Neural progenitor cell (in vitro differentiated cells): ENCODE results near the gene FARP1. TPM values are rescaled to one million over a fixed set of nuclear protein-coding genes. Genes with fewer than 3 reads are reported as not detected.
A peak's percentile ranks its signal among the peaks of the same experiment; 100 is the strongest.

ENCODE experiments used
- DNase-seq: peaks from one replicate; pipeline ENCODE4 v3.0.0-alpha.2; 2016; ENCODE audit warnings: low spot score
- H2AFZ ChIP-seq: fragments of 200-600 bp; sonication (generic); replicated peaks from 2 replicates; pipeline ENCODE4 v1.6.1; 2016; ENCODE audit warnings: antibody characterized with exemption
- H3F3A ChIP-seq: fragments of 200-600 bp; sonication (generic); 2 replicates; pipeline ENCODE4 v1.6.1; 2016; ENCODE audit warnings: antibody characterized with exemption, low read depth
- H3K27ac ChIP-seq: fragments of 200-600 bp; sonication (generic); 2 replicates; pipeline ENCODE4 v1.5.1; 2016; ENCODE audit warnings: mild to moderate bottlenecking
- H3K27me3 ChIP-seq: fragments of 200-600 bp; sonication (generic); 2 replicates; pipeline ENCODE4 v1.6.1; 2016; ENCODE audit warnings: mild to moderate bottlenecking, moderate library complexity
- H3K36me3 ChIP-seq: fragments of 200-600 bp; sonication (generic); 2 replicates; pipeline ENCODE4 v1.5.1; 2016
- H3K4me1 ChIP-seq: fragments of 200-600 bp; sonication (generic); 2 replicates; pipeline ENCODE4 v1.6.1; 2016; ENCODE audit warnings: mixed run types
- H3K4me2 ChIP-seq: fragments of 200-600 bp; sonication (generic); 2 replicates; pipeline ENCODE4 v1.6.1; 2016
- H3K4me3 ChIP-seq: fragments of 200-600 bp; sonication (generic); 2 replicates; pipeline ENCODE4 v1.5.1; 2016
- H3K79me2 ChIP-seq: fragments of 200-600 bp; sonication (generic); 2 replicates; pipeline ENCODE4 v1.6.1; 2016; ENCODE audit warnings: low read depth
- H3K9ac ChIP-seq: fragments of 200-600 bp; sonication (generic); 2 replicates; pipeline ENCODE4 v1.6.1; 2016
- H3K9me3 ChIP-seq: fragments of 200-600 bp; sonication (generic); 2 replicates; pipeline ENCODE4 v1.5.1; 2016; ENCODE audit warnings: low read depth
- H4K20me1 ChIP-seq: fragments of 200-600 bp; sonication (generic); 2 replicates; pipeline ENCODE4 v1.6.1; 2016; ENCODE audit warnings: low read depth
- H3K27ac Mint-ChIP-seq: 3 replicates; pipeline ENCODE4 v1.8.0; 2021; ENCODE audit warnings: mixed read lengths
- H3K27me3 Mint-ChIP-seq: 2 replicates; pipeline ENCODE4 v1.8.0; 2022; ENCODE audit warnings: low read depth, mild to moderate bottlenecking, inconsistent platforms, moderate library complexity, mixed read lengths; ENCODE audit not compliant: insufficient read depth
- H3K36me3 Mint-ChIP-seq: 3 replicates; pipeline ENCODE4 v1.8.0; 2021; ENCODE audit warnings: mixed read lengths
- H3K4me1 Mint-ChIP-seq: 3 replicates; pipeline ENCODE4 v1.8.0; 2021; ENCODE audit warnings: mixed read lengths
- H3K4me3 Mint-ChIP-seq: 3 replicates; pipeline ENCODE4 v1.8.0; 2021; ENCODE audit warnings: mild to moderate bottlenecking, moderate library complexity, mixed read lengths
- H3K9me3 Mint-ChIP-seq: 3 replicates; pipeline ENCODE4 v1.8.0; 2020; ENCODE audit warnings: mixed read lengths
- EZH2 ChIP-seq: fragments of 200-600 bp; sonication (generic); IDR thresholded peaks from 2 replicates; pipeline ENCODE4 v1.6.1; 2017; ENCODE audit warnings: antibody characterized with exemption, mild to moderate bottlenecking, moderate library complexity
- EZH2phosphoT487 ChIP-seq: fragments of 200-600 bp; sonication (generic); IDR thresholded peaks from 2 replicates; pipeline ENCODE4 v1.6.1; 2017; ENCODE audit warnings: antibody characterized with exemption
- total RNA-seq: library from RNA; depleted of rRNA; stranded (reverse); fragments of >200 nt; gene quantifications from 2 replicates; pipeline ENCODE4 v1.2.3, GENCODE V29; 2015; ENCODE audit warnings: low replicate concordance
- TF ChIP-seq, protein P1 (sequence below): fragments of 200-600 bp; sonication (generic); IDR thresholded peaks from 2 replicates; pipeline ENCODE4 v1.5.1; 2017; ENCODE audit warnings: antibody characterized with exemption, mild to moderate bottlenecking

Gene FARP1
- total RNA-seq, 1 donor from 2014 or later: 78.0 TPM

DNA sequence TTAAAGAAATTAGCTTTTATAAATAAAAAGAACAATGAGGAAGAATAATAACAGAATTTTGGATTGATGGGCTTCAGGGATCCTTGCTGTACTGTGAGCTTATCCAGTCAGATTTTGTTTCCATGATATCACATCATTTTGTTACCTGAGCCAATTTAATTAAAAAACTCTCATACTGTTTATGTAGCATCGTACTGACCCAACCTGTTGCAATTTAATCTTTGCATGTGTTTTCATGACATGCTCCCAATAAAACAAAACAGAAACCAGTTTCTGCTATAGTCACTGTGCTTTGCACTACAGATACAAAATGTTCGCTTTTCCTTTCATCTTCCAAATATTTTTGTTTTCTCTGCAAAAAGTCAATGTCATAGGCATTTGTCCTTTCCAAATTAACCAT is 143.9 kb downstream of the FARP1 start:
- Histone ChIP-seq H3K9ac (no peak overlapping the region), H2AFZ (no peak overlapping the region), H3F3A (peaks cover 8% of the 10 kb centered on the region), H3K36me3 (no peaks in the 10 kb centered on the region), H4K20me1 (no peaks in the 10 kb centered on the region), H3K27me3 (no peaks in the 10 kb centered on the region), H3K4me3 (no peak overlapping the region), H3K9me3 (no peaks in the 10 kb centered on the region), H3K4me1 (peaks cover 31% of the 10 kb centered on the region), H3K4me2 (no peak overlapping the region), H3K27ac (no peak overlapping the region), H3K79me2 (peaks cover 60% of the 10 kb centered on the region)
- Mint-ChIP-seq H3K9me3 (peaks cover 2% of the 10 kb centered on the region), H3K4me1 (peaks cover 3% of the 10 kb centered on the region), H3K27ac (no peak overlapping the region), H3K36me3 (peaks cover 9% of the 10 kb centered on the region), H3K4me3 (no peak overlapping the region), H3K27me3 (peaks cover 2% of the 10 kb centered on the region)
- no peak for DNase-seq
- TF ChIP-seq EZH2phosphoT487 (no peak), EZH2 (no peak)
- TF ChIP-seq, protein P1, sequence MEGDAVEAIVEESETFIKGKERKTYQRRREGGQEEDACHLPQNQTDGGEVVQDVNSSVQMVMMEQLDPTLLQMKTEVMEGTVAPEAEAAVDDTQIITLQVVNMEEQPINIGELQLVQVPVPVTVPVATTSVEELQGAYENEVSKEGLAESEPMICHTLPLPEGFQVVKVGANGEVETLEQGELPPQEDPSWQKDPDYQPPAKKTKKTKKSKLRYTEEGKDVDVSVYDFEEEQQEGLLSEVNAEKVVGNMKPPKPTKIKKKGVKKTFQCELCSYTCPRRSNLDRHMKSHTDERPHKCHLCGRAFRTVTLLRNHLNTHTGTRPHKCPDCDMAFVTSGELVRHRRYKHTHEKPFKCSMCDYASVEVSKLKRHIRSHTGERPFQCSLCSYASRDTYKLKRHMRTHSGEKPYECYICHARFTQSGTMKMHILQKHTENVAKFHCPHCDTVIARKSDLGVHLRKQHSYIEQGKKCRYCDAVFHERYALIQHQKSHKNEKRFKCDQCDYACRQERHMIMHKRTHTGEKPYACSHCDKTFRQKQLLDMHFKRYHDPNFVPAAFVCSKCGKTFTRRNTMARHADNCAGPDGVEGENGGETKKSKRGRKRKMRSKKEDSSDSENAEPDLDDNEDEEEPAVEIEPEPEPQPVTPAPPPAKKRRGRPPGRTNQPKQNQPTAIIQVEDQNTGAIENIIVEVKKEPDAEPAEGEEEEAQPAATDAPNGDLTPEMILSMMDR: no peak

DNA sequence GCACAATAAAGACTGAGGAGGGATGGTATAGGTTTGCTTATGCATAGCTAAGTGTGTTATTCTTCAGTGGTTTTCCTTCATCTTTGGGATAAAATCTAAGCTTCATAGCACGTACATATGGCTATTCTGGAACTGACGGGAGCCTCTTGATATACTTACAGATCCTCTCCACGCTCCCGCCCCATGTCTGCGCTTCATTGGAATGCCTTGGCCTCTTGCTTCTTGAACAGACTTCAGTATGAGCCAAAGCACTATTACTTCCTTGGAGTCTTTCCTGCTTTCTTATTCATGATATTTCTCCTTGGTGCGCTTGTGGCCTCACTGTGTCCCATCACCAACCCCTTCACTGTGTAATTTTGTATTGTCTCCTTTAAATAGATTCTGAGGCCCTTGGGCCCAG is 145.3 kb downstream of the FARP1 start:
- H3K79me2 ChIP-seq: peaks cover 52% of the 10 kb centered on the region

DNA sequence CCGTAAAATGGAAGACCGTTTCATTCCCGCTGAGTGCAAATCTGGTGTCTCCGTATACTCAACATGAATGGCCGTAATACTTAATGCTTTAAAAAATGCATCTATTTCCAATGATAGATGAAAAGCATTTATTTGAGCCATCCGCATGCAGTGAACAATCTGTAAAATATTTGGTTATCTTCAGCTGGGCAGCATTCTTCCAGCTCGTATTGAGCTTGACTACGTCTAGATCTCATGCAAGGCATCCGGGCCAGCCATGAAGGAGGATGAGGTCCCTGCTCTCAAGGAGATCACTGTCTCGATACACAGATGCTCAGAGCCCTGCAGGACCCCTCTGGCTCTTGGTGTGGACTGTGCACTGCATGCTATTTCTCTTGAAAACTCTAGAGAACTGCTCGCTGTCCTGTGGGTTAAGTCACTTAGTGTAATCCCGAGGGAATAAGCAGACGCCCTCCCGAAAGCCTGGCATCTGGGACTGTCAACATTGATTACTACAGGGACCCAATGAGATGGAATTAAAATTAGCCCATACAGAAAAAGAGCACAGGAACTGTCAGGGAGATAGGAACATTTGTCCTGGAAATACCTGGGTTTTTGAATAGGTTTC is 146.5 kb downstream of the FARP1 start:
- H3K36me3 Mint-ChIP-seq: peaks cover 9% of the 10 kb centered on the region
- Histone ChIP-seq H3K27me3 (no peaks in the 10 kb centered on the region), H3F3A (peaks cover 10% of the 10 kb centered on the region), H3K4me2 (no peak overlapping the region), H3K9ac (no peak overlapping the region), H2AFZ (no peak overlapping the region), H3K4me3 (no peak overlapping the region), H3K4me1 (peaks cover 33% of the 10 kb centered on the region), H3K36me3 (no peaks in the 10 kb centered on the region), H4K20me1 (peaks cover 8% of the 10 kb centered on the region), H3K27ac (no peak overlapping the region), H3K79me2 (peaks cover 44% of the 10 kb centered on the region), H3K9me3 (no peaks in the 10 kb centered on the region)
- TF ChIP-seq EZH2 (no peak), EZH2phosphoT487 (no peak)
- TF ChIP-seq, protein P1: no peak
- peaks cover 2% of the 10 kb centered on the region for H3K9me3 Mint-ChIP-seq
- H3K27ac Mint-ChIP-seq: no peak overlapping the region
- DNase-seq: no peak
- peaks cover 15% of the 10 kb centered on the region for H3K4me1 Mint-ChIP-seq
- H3K27me3 Mint-ChIP-seq: peaks cover 3% of the 10 kb centered on the region
- H3K4me3 Mint-ChIP-seq: no peak overlapping the region

More for the DNA sequence above, 145.3 kb downstream of the FARP1 start:
- Histone ChIP-seq H3K36me3 (no peaks in the 10 kb centered on the region), H3K4me2 (no peak overlapping the region), H3K27ac (no peak overlapping the region), H3K4me3 (no peak overlapping the region), H3K9me3 (no peaks in the 10 kb centered on the region), H3K9ac (no peak overlapping the region), H3F3A (peaks cover 10% of the 10 kb centered on the region), H3K27me3 (no peaks in the 10 kb centered on the region), H3K4me1 (peaks cover 34% of the 10 kb centered on the region), H2AFZ (no peak overlapping the region), H4K20me1 (peaks cover 8% of the 10 kb centered on the region)
- peaks cover 9% of the 10 kb centered on the region for H3K36me3 Mint-ChIP-seq
- peaks cover 2% of the 10 kb centered on the region for H3K9me3 Mint-ChIP-seq
- H3K27ac Mint-ChIP-seq: peak overlapping the region; percentile 26
- H3K27me3 Mint-ChIP-seq: peaks cover 3% of the 10 kb centered on the region
- no peak overlapping the region for H3K4me3 Mint-ChIP-seq
- no peak for TF ChIP-seq EZH2phosphoT487
- TF ChIP-seq, protein P1: no peak
- no peak for TF ChIP-seq EZH2
- peaks cover 6% of the 10 kb centered on the region for H3K4me1 Mint-ChIP-seq
- DNase-seq: no peak
